Endothelial cell of umbilical vein (primary cell): ENCODE data around the gene CFAP210. TPM values are rescaled to one million over a fixed set of nuclear protein-coding genes. Genes with fewer than 3 reads are reported as not detected.

Experiments used
- BruUV-seq: library from RNA; stranded (reverse); fragments of 400-500 nt; replicated peaks from 2 replicates; lab custom pipeline; 2021; lab: Mats Ljungman, UMichigan
- CTCF ChIA-PET: fragments of 300-600, 350-600 bp; sonication (Branson Sonifier 250); formaldehyde crosslinking; loops from one replicate; lab custom pipeline; 2021; ENCODE audit warnings: antibody characterized with exemption, inconsistent platforms; lab: Charles Lee
- POLR2A ChIA-PET: fragments of 300-600, 350-600 bp; sonication (Branson Sonifier 250); formaldehyde crosslinking; loops from one replicate; lab custom pipeline; 2021; ENCODE audit warnings: antibody characterized with exemption, inconsistent platforms; lab: Charles Lee
- DNase-seq: peaks from one replicate; pipeline ENCODE4 v3.0.0-alpha.2; 2011; ENCODE audit warnings: low read depth, low spot score
- FAIRE-seq: peaks from 2 replicates; lab custom pipeline; 2011; peaks lifted over from hg19 to GRCh38; lab: Jason Lieb, UNC
- H2AFZ ChIP-seq: 2 replicates; pipeline ENCODE4 v1.6.0; 2012; ENCODE audit warnings: low read depth, low read length, control low read depth, inconsistent platforms
- H3K27ac ChIP-seq: 2 replicates; pipeline ENCODE4 v1.5.1; 2011; ENCODE audit warnings: low read depth, mild to moderate bottlenecking, control low read depth, low read length, moderate library complexity; ENCODE audit not compliant: insufficient read depth
- H3K27me3 ChIP-seq, 2 experiments: 2 replicates each; pipeline versions ENCODE4 v1.6.0 to v1.6.1; 2011; ENCODE audit warnings: low read length in 2 of 2, mixed read lengths in 1 of 2; ENCODE audit not compliant: control insufficient read depth in 2 of 2, insufficient read depth in 2 of 2
- H3K36me3 ChIP-seq, 2 experiments: 2 replicates in 1 of 2; 3 replicates in 1 of 2; pipeline ENCODE4 v1.5.1; 2011; ENCODE audit warnings: low read length in 2 of 2, mild to moderate bottlenecking in 1 of 2, moderate library complexity in 1 of 2; ENCODE audit not compliant: control insufficient read depth in 2 of 2, insufficient read depth in 2 of 2; ENCODE audit errors: extremely low read depth in 1 of 2
- H3K4me1 ChIP-seq: 3 replicates; pipeline ENCODE4 v1.5.1; 2011; ENCODE audit warnings: mild to moderate bottlenecking, low read length; ENCODE audit not compliant: control insufficient read depth, insufficient read depth; ENCODE audit errors: extremely low read depth
- H3K4me2 ChIP-seq: 2 replicates; pipeline ENCODE4 v1.6.1; 2011; ENCODE audit warnings: low read length, control low read depth, mixed read lengths; ENCODE audit not compliant: insufficient read depth
- H3K4me3 ChIP-seq, 3 experiments: fragments of 200-600 bp in 1 of 3; sonication (generic), shearing (Covaris generic) in 1 of 3; replicated peaks in 1 of 3; 2 replicates each; pipeline ENCODE4 v1.5.1; 2011 to 2016; ENCODE audit warnings: control low read depth in 3 of 3, low read length in 3 of 3, mild to moderate bottlenecking in 2 of 3, inconsistent platforms in 1 of 3, low read depth in 1 of 3, moderate library complexity in 1 of 3; ENCODE audit not compliant: insufficient read depth in 1 of 3
- H3K79me2 ChIP-seq: 2 replicates; pipeline ENCODE4 v1.6.0; 2012; ENCODE audit warnings: low read length, inconsistent platforms; ENCODE audit not compliant: control insufficient read depth, insufficient read depth
- H3K9ac ChIP-seq: replicated peaks from 2 replicates; pipeline ENCODE3; 2011; ENCODE audit warnings: low read length, control low read depth; ENCODE audit not compliant: insufficient read depth; ENCODE audit errors: extremely low read depth
- H3K9me1 ChIP-seq: replicated peaks from 3 replicates; pipeline ENCODE4 v1.6.0; 2011; ENCODE audit warnings: mild to moderate bottlenecking, low read length; ENCODE audit not compliant: control insufficient read depth, insufficient read depth; ENCODE audit errors: extremely low read depth
- H3K9me3 ChIP-seq: replicated peaks from 2 replicates; pipeline ENCODE4 v1.5.1; 2012; ENCODE audit warnings: low read length, inconsistent platforms; ENCODE audit not compliant: control insufficient read depth, insufficient read depth
- H4K20me1 ChIP-seq: replicated peaks from 2 replicates; pipeline ENCODE3; 2011; ENCODE audit warnings: mild to moderate bottlenecking, low read length; ENCODE audit not compliant: control insufficient read depth, insufficient read depth; ENCODE audit errors: extremely low read depth
- CTCF ChIP-seq, 2 donors: IDR thresholded peaks; 1 replicate in 1 of 2; 2 replicates in 1 of 2; pipeline ENCODE4 v1.5.1; 2011; ENCODE audit warnings: low read length in 2 of 2, mild to moderate bottlenecking in 2 of 2, moderate library complexity in 2 of 2, control low read depth in 1 of 2, inconsistent platforms in 1 of 2, low read depth in 1 of 2; ENCODE audit not compliant: insufficient read depth in 1 of 2; ENCODE audit errors: extremely low read depth in 1 of 2
- FOS ChIP-seq: IDR thresholded peaks from 2 replicates; pipeline ENCODE4 v1.6.1; 2011; ENCODE audit warnings: mild to moderate bottlenecking, low read length, moderate library complexity, borderline replicate concordance; ENCODE audit not compliant: insufficient read depth
- GATA2 ChIP-seq: IDR thresholded peaks from 2 replicates; pipeline ENCODE4 v1.7.0; 2011; ENCODE audit warnings: low read depth, mild to moderate bottlenecking, moderate library complexity, mixed read lengths, low read length; ENCODE audit not compliant: insufficient read length, insufficient read depth
- MAX ChIP-seq: IDR thresholded peaks from 2 replicates; pipeline ENCODE4 v1.6.1; 2011; ENCODE audit not compliant: insufficient read depth, insufficient read length
- MYC ChIP-seq: IDR thresholded peaks from one replicate; pipeline ENCODE4 v1.6.1; 2011; ENCODE audit warnings: mild to moderate bottlenecking, low read depth, low read length
- POLR2A ChIP-seq: IDR thresholded peaks from 2 replicates; pipeline ENCODE4 v1.6.1; 2012; ENCODE audit warnings: low read depth, mild to moderate bottlenecking, control low read depth, low read length
- POLR2AphosphoS5 ChIP-seq: IDR thresholded peaks from 2 replicates; pipeline ENCODE4 v1.6.1; 2012; ENCODE audit warnings: low read depth, mild to moderate bottlenecking, control low read depth, low read length, moderate library complexity; ENCODE audit not compliant: insufficient read depth
- dilution Hi-C: fragments of 300-500 bp; cut with MboI; formaldehyde crosslinking; loops from one replicate; pipeline ENCODE4 v1.15.0; 2019; ENCODE audit warnings: low sequenced_read_pairs; ENCODE audit not compliant: extremely low pct_ligation_motif_present
- intact Hi-C: fragments of 100-400 bp; cut with micrococcal nuclease; formaldehyde crosslinking; loops from one replicate; pipeline ENCODE4 v1.10.0; 2022
- polyA plus RNA-seq, 4 experiments: library from polyadenylated mRNA; depleted of rRNA in 3 of 4; stranded (reverse) in 3 of 4; unstranded in 1 of 4; fragments of >200 nt; gene quantifications; 2 replicates each; pipeline versions ENCODE4 v1.2.1 to v1.2.3, GENCODE V29; 2011 to 2012; ENCODE audit warnings: missing spikeins in 1 of 4
- total RNA-seq: library from RNA; stranded (reverse); gene quantifications from 2 replicates; pipeline ENCODE4 v1.2.3, GENCODE V29; 2021

CFAP210 gene
- total and polyA plus RNA-seq, 2 donors (not counting 3 experiments of a cell fraction or from before 2014, with no cell fraction given): not detected

DNA sequence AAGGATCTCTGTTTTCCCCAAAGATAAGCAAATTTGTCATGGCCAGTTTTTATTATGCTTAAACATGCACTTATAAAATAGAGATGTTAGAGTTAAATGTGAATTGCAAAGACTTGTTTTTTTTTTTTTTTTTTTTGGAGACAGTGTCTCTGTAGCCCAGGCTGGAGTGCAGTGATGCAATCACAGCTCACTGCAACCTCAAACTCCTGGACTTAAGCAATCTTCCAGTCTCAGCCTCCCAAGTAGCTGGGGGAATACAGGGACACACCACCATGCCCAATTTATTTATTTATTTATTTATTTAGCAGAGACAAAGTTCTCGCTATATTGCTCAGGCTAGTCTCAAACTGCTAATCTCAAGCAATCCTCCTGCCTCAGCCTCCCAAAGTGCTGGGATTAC, 15.1 kb upstream of the CFAP210 start:
- Histone ChIP-seq H2AFZ (no peak overlapping the region), H3K9me1 (no peaks in the 10 kb centered on the region), H3K4me3 (no peak overlapping the region), H3K9me3 (no peaks in the 10 kb centered on the region), H4K20me1 (no peaks in the 10 kb centered on the region), H3K9ac (no peak overlapping the region), H3K36me3 (no peaks in the 10 kb centered on the region), H3K4me2 (no peak overlapping the region), H3K27ac (no peak overlapping the region), H3K4me1 (peaks cover 13% of the 10 kb centered on the region), H3K79me2 (no peaks in the 10 kb centered on the region), H3K27me3 (no peaks in the 10 kb centered on the region)
- BruUV-seq: no TSS peak
- TF ChIP-seq MYC (no peak), MAX (no peak), FOS (no peak), POLR2A (no peak), GATA2 (no peak), POLR2AphosphoS5 (no peak), CTCF (IDR thresholded peaks at IDR 0.05; ENCODE audit: extremely low read depth in 1 of 2, insufficient read depth in 1 of 2, low read depth in 1 of 2, low read length in 2 of 2) (no peak)
- DNase-seq (no peak), FAIRE-seq (no peak)
- dilution Hi-C loops: no loop called here
- CTCF ChIA-PET: no interaction called here
- POLR2A ChIA-PET: no interaction called here
- intact Hi-C loops: no loop called here
